Hindlimb muscle (tissue), 1 donor: ENCODE data around the gene AACS. TPM values are rescaled to one million over a fixed set of nuclear protein-coding genes. Genes with fewer than 3 reads are reported as not detected.

Experiments
- DNase-seq: peaks from one replicate; pipeline ENCODE4 v3.0.0-alpha.2; 2013
- polyA plus RNA-seq: library from polyadenylated mRNA; unstranded; fragments of 120-200 nt; gene quantifications from one replicate; pipeline ENCODE4 v1.2.1, GENCODE V29; 2013; ENCODE audit not compliant: insufficient read length

Gene AACS
- polyA plus RNA-seq, 1 donor = 29.2 TPM

- DNase-seq = no peak
Observed at GRCh38 chr12:125186471-125187147, 121.4 kb downstream of the AACS start.

- DNase-seq = no peak
Observed at GRCh38 chr12:125187148-125187745, 122.0 kb downstream of the AACS start.

GRCh38 chr12:125187780-125188741, 122.8 kb downstream of the AACS start:
- DNase-seq = no peak

DNA sequence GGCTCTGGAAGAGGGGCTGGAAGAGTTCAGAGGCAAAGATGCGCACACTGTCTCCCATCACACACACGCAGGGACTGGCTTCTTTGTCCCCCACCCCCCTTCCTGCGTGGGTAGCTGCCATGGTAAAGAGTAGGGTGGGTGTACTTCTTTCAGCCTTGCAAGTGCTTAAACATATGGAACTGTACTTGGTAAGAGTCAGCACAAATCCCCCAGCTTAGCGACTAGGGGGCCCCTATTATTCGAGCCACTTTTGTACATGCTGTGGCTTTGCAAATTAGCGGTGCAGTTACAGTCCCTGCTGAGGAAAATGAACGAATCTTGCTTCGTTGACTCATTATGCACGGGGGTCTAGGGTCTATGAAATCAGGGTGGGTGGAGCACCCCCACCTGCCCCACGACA, 123.8 kb downstream of the AACS start:
- DNase-seq = no peak

DNA sequence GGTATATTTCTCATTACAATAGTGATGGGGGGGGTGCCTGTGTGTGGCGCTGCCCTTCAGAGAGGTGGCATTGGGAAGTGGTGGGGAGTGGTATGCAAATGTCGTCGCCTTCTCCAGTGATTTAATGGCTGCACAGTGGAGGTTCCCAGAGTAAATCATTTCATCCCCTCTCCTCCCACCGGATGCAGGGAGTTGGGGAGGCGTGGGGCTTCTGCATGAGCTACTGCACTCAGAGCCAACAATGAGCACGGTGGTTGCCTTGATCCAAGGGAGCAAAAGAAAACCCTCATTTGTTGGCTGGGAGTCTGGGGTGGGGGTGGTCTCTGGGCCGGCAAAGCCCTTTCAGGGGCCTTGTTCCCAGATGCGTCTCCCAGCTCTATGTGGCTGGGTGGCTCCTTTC, 124.3 kb downstream of the AACS start:
- no peak for DNase-seq

GRCh38 chr12:125191361-125192087, 126.3 kb downstream of the AACS start:
- DNase-seq = no peak

GRCh38 chr12:125192690-125193221, 127.5 kb downstream of the AACS start:
- DNase-seq = no peak

Other genes starting within 250 kb of the AACS start
- 25.1 TPM for gene SCARB1, start 201.6 kb upstream of the AACS start, polyA plus RNA-seq
- 802 TPM for gene UBC, start 150.8 kb upstream of the AACS start, polyA plus RNA-seq
- 11.4 TPM for gene DHX37, start 76.3 kb upstream of the AACS start, polyA plus RNA-seq
- gene BRI3BP, start 71.8 kb upstream of the AACS start, polyA plus RNA-seq = 2.6 TPM
- 0.71 TPM for gene TMEM132B, start 121.0 kb downstream of the AACS start, polyA plus RNA-seq